Trophoblast cell (in vitro differentiated cells and primary cell): ENCODE results near the gene NUP37.
"Not testable (repeated sequence)": the region's sequence is repeated elsewhere in the genome, so short reads cannot be mapped to it uniquely, and the experiment has no call there.

Source experiments
- DNase-seq, 2 donors: peaks; one replicate each; pipeline ENCODE4 v3.0.0-alpha.2; 2016
- H2AFZ ChIP-seq: 2 replicates; pipeline ENCODE4 v1.6.1; 2013; ENCODE audit warnings: low read length, moderate library complexity, mild to moderate bottlenecking; ENCODE audit not compliant: insufficient read depth, poor library complexity
- H2AK5ac ChIP-seq: 2 replicates; pipeline ENCODE4 v1.6.1; 2013; ENCODE audit warnings: mild to moderate bottlenecking, low read length
- H2BK120ac ChIP-seq: 2 replicates; pipeline ENCODE4 v1.6.1; 2013; ENCODE audit warnings: low read length, mild to moderate bottlenecking, moderate library complexity; ENCODE audit not compliant: insufficient read depth, poor library complexity
- H2BK12ac ChIP-seq: 2 replicates; pipeline ENCODE4 v1.6.1; 2013; ENCODE audit warnings: mild to moderate bottlenecking, low read length, moderate library complexity
- H2BK5ac ChIP-seq: 2 replicates; pipeline ENCODE4 v1.6.1; 2013; ENCODE audit warnings: low read length, low read depth, moderate library complexity, mild to moderate bottlenecking; ENCODE audit not compliant: poor library complexity
- H3K14ac ChIP-seq: 2 replicates; pipeline ENCODE4 v1.6.1; 2013; ENCODE audit warnings: mild to moderate bottlenecking, low read length
- H3K18ac ChIP-seq: 2 replicates; pipeline ENCODE4 v1.6.1; 2013; ENCODE audit warnings: mild to moderate bottlenecking, low read length
- H3K23ac ChIP-seq: 2 replicates; pipeline ENCODE4 v1.6.1; 2013; ENCODE audit warnings: low read length
- H3K27ac ChIP-seq: 2 replicates; pipeline ENCODE4 v1.5.1; 2013; ENCODE audit warnings: low read depth, mild to moderate bottlenecking, inconsistent platforms, low read length, moderate library complexity
- H3K27me3 ChIP-seq: 2 replicates; pipeline ENCODE4 v1.6.1; 2013; ENCODE audit warnings: inconsistent platforms, mild to moderate bottlenecking, low read length, moderate library complexity; ENCODE audit not compliant: insufficient read depth
- H3K36me3 ChIP-seq, 2 experiments: 1 replicate in 1 of 2; 2 replicates in 1 of 2; pipeline ENCODE4 v1.6.1; 2013; ENCODE audit warnings: low read length in 2 of 2, mild to moderate bottlenecking in 2 of 2, moderate library complexity in 1 of 2; ENCODE audit not compliant: insufficient read depth in 2 of 2, control insufficient read depth in 1 of 2
- H3K4ac ChIP-seq: 2 replicates; pipeline ENCODE4 v1.6.1; 2013; ENCODE audit warnings: low read depth, mild to moderate bottlenecking, low read length, moderate library complexity
- H3K4me1 ChIP-seq, 2 experiments: 1 replicate in 1 of 2; 2 replicates in 1 of 2; pipeline ENCODE4 v1.6.1; 2013; ENCODE audit warnings: low read length in 2 of 2, mild to moderate bottlenecking in 2 of 2, moderate library complexity in 1 of 2; ENCODE audit not compliant: insufficient read depth in 2 of 2, control insufficient read depth in 1 of 2
- H3K4me2 ChIP-seq: 2 replicates; pipeline ENCODE4 v1.6.1; 2013; ENCODE audit warnings: inconsistent platforms, mild to moderate bottlenecking, low read length, moderate library complexity
- H3K4me3 ChIP-seq: 2 replicates; pipeline ENCODE4 v1.5.1; 2013; ENCODE audit warnings: mild to moderate bottlenecking, low read depth, low read length, inconsistent platforms
- H3K79me1 ChIP-seq: one replicate; pipeline ENCODE4 v1.6.1; 2013; ENCODE audit warnings: low read length
- H3K79me2 ChIP-seq: 2 replicates; pipeline ENCODE4 v1.6.1; 2013; ENCODE audit warnings: low read length, mild to moderate bottlenecking; ENCODE audit not compliant: control insufficient read depth, insufficient read depth, poor library complexity
- H3K9ac ChIP-seq: 2 replicates; pipeline ENCODE4 v1.6.1; 2013; ENCODE audit warnings: mild to moderate bottlenecking, low read length
- H3K9me3 ChIP-seq: 2 replicates; pipeline ENCODE4 v1.6.1; 2013; ENCODE audit warnings: low read depth, mild to moderate bottlenecking, control low read depth, inconsistent platforms, low read length; ENCODE audit not compliant: insufficient read depth
- H4K12ac ChIP-seq: 2 replicates; pipeline ENCODE4 v1.6.1; 2013; ENCODE audit warnings: low read depth, mild to moderate bottlenecking, low read length, moderate library complexity
- H4K8ac ChIP-seq: 2 replicates; pipeline ENCODE4 v1.6.1; 2013; ENCODE audit warnings: low read depth, mild to moderate bottlenecking, low read length, moderate library complexity
- H4K91ac ChIP-seq: one replicate; pipeline ENCODE4 v1.6.1; 2013; ENCODE audit warnings: low read depth, mild to moderate bottlenecking, low read length, moderate library complexity
- WGBS: extraction: QIAGEN DNeasy Blood & Tissue Kit; methylation state at CpG from one replicate; pipeline ENCODE4 v1.1.7; 2013; ENCODE audit warnings: missing lambda C conversion rate; ENCODE audit not compliant: insufficient read length, insufficient coverage; ENCODE audit errors: extremely low coverage; 5-methylcytosine and 5-hydroxymethylcytosine counted together

NUP37 gene

DNA sequence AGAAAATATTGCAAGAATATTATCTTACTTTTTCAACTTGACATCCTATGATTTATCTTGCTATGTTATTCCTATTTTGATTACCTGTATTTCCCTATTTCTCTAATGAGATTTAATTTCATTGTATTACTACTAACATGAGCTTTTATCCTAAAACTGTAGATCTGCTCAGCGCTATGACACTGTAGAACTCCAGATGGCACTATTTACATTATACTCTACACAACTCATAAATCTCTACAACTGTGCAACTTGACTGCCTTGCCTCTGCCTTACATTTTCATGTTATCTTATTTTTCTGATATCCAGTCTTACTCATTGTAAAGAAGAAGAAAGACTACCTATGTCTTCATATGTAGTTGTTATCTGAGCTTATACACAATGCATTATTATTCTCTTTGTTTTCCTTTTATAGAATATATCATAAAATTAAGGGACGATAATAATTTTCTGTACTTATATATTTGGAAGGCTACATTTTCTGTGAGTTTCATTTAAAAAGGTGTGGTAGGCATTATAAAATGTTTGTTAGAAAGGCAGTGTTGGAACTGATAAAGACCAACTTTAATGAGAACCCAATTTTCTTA, 24.1 kb downstream of the NUP37 start:
- no peak overlapping the region for H3K4me3 ChIP-seq
- H2BK12ac ChIP-seq, result no peak overlapping the region
- no peak overlapping the region for H3K18ac ChIP-seq
- no peaks in the 10 kb centered on the region for H3K27me3 ChIP-seq
- no peak overlapping the region for H3K27ac ChIP-seq
- no peak overlapping the region for H3K4ac ChIP-seq
- no peak overlapping the region for H3K4me2 ChIP-seq
- WGBS, result no CpG with 5 or more reads among the region's 2 CpGs
- no peak overlapping the region for H4K91ac ChIP-seq
- H2AFZ ChIP-seq, result no peak overlapping the region
- H3K36me3 ChIP-seq, result peaks cover 3 to 9% of the 10 kb centered on the region in 2 experiments
- H4K12ac ChIP-seq, result no peak overlapping the region
- H4K8ac ChIP-seq, result no peak overlapping the region
- no peak overlapping the region for H3K14ac ChIP-seq
- peak in 1 of 2 donors; percentile 44 for DNase-seq
- no peak overlapping the region for H2BK5ac ChIP-seq
- no peaks in the 10 kb centered on the region for H3K9me3 ChIP-seq
- no peaks in the 10 kb centered on the region for H3K4me1 ChIP-seq
- H2BK120ac ChIP-seq, result no peak overlapping the region
- no peaks in the 10 kb centered on the region for H3K79me1 ChIP-seq
- H2AK5ac ChIP-seq, result no peak overlapping the region
- H3K23ac ChIP-seq, result no peak overlapping the region
- no peak overlapping the region for H3K9ac ChIP-seq
- no peaks in the 10 kb centered on the region for H3K79me2 ChIP-seq

DNA sequence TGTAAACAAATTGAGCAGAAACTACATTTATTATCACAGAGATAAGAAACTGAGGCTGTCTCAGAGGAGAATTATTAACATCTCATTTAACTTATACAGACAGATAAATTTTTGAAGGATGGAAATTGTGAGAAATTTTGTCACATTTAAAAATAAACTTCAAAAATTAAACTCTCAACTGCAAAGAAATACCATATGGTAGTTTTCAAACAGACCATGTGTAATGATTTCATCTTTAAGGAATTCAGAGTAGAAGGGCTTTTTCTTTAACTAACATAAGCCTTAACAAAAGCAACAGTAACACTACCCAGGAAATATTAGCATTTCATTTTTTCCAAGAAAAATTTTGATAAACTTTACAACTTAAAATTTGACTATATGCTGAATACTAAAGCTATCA, 26.6 kb downstream of the NUP37 start:
- H2BK120ac ChIP-seq, result no peak overlapping the region
- no peak overlapping the region for H3K23ac ChIP-seq
- H2BK12ac ChIP-seq, result no peak overlapping the region
- no peak overlapping the region for H3K18ac ChIP-seq
- H3K9ac ChIP-seq, result no peak overlapping the region
- H3K9me3 ChIP-seq, result no peaks in the 10 kb centered on the region
- no peak overlapping the region for H3K4me2 ChIP-seq
- no peak overlapping the region for H3K27ac ChIP-seq
- no peak overlapping the region for H4K91ac ChIP-seq
- peaks cover 7 to 10% of the 10 kb centered on the region in 2 experiments for H3K36me3 ChIP-seq
- H2BK5ac ChIP-seq, result no peak overlapping the region
- no peak overlapping the region for H4K8ac ChIP-seq
- H2AFZ ChIP-seq, result no peak overlapping the region
- no peaks in the 10 kb centered on the region for H3K79me2 ChIP-seq
- no peaks in the 10 kb centered on the region for H3K27me3 ChIP-seq
- no peak overlapping the region for H3K4me3 ChIP-seq
- no peaks in the 10 kb centered on the region for H3K79me1 ChIP-seq
- no peak overlapping the region for H3K4ac ChIP-seq
- DNase-seq, result no peak
- no peaks in the 10 kb centered on the region for H3K4me1 ChIP-seq
- H3K14ac ChIP-seq, result no peak overlapping the region
- H4K12ac ChIP-seq, result no peak overlapping the region
- no peak overlapping the region for H2AK5ac ChIP-seq

DNA sequence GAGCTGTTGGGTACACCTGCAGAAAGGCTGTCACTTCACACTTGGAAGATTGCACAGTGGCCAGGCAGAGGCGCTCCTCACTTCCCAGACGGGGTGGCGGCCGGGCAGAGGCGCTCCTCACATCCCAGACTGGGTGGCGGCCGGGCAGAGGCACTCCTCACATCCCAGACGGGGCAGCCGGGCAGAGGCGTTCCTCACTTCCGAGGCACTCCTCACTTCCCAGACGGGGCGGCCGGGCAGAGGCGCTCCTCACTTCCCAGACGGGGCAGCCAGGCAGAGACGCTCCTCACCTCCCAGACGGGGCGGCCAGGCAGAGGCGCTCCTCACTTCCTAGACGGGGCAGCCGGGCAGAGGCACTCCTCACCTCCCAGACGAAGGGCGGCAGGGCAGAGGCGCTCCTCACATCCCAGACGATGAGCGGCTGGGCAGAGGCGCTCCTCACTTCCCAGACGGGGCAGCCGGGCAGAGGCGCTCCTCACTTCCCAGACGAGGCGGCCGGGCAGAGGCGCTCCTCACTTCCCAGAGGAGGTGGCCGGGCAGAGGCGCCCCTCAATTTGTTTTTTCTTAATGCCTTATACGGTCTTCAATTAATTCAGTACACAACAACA, 30.6 kb downstream of the NUP37 start:
- not testable (repeated sequence) for H3K18ac ChIP-seq, H3K27me3 ChIP-seq, H3K4ac ChIP-seq, H2BK12ac ChIP-seq, H2BK5ac ChIP-seq, H3K79me2 ChIP-seq, H2AFZ ChIP-seq, H3K79me1 ChIP-seq, H4K8ac ChIP-seq, H4K12ac ChIP-seq, H3K9ac ChIP-seq, H3K23ac ChIP-seq, H3K4me3 ChIP-seq, H3K9me3 ChIP-seq, H2BK120ac ChIP-seq, H3K27ac ChIP-seq, H3K4me2 ChIP-seq, H4K91ac ChIP-seq, DNase-seq, H3K14ac ChIP-seq, H2AK5ac ChIP-seq, H3K4me1 ChIP-seq
- no CpG with 5 or more reads among the region's 38 CpGs for WGBS
- H3K36me3 ChIP-seq, result peaks cover 11 to 12% of the 10 kb centered on the region in 2 experiments

DNA sequence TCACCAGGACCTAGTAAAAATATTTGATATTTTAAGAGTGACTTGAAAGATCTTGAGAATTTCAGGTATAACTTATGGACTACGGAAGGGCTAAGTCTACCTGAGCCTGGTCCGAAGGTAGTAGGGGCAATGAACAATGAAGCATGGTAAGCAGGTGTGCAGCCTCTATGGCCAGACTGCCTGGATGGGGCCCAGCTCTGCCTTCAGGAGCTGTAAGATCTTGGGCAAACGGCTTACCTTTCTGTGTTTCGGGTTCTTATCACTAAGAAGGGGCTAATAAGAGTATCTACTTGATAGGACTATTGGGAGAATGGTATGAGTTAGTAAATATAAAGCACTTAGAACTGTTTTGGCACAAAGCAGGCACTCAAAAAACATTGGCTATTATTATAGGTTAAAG, 39.1 kb downstream of the NUP37 start:
- Histone ChIP-seq H2AK5ac (no peak overlapping the region), H3K36me3 (peaks cover 10 to 12% of the 10 kb centered on the region in 2 experiments), H4K8ac (no peak overlapping the region), H3K4me3 (no peak overlapping the region), H2BK12ac (no peak overlapping the region), H4K12ac (no peak overlapping the region), H3K23ac (no peak overlapping the region), H3K4me1 (no peaks in the 10 kb centered on the region), H3K27me3 (no peaks in the 10 kb centered on the region), H3K79me2 (no peaks in the 10 kb centered on the region), H2AFZ (no peak overlapping the region), H2BK5ac (no peak overlapping the region), H3K9me3 (no peaks in the 10 kb centered on the region), H3K4me2 (no peak overlapping the region), H3K18ac (no peak overlapping the region), H3K79me1 (no peaks in the 10 kb centered on the region), H3K14ac (no peak overlapping the region), H4K91ac (no peak overlapping the region), H3K4ac (no peak overlapping the region), H3K9ac (no peak overlapping the region), H3K27ac (no peak overlapping the region), H2BK120ac (no peak overlapping the region)
- no peak for DNase-seq
- WGBS, result no CpG with 5 or more reads among the region's 4 CpGs
